Keratinocyte (primary cell): ENCODE results near the gene ZHX3.

ENCODE experiments used
- EZH2 ChIP-seq: IDR thresholded peaks from one replicate; pipeline ENCODE4 v1.6.1; 2012; ENCODE audit warnings: inconsistent platforms, mild to moderate bottlenecking, low read length, moderate library complexity
- TF ChIP-seq, protein P1 (sequence below), 3 experiments: IDR thresholded peaks in 1 of 3; conservative IDR thresholded peaks in 1 of 3; optimal IDR thresholded peaks in 1 of 3; 2 replicates in 2 of 3; 3 replicates in 1 of 3; pipeline versions ENCODE3 to v1.5.1; 2011; ENCODE audit warnings: low read length in 3 of 3, mild to moderate bottlenecking in 3 of 3, moderate library complexity in 2 of 3, control low read depth in 1 of 3, inconsistent platforms in 1 of 3; ENCODE audit not compliant: insufficient read depth in 2 of 3; ENCODE audit errors: extremely low read depth in 1 of 3

DNA sequence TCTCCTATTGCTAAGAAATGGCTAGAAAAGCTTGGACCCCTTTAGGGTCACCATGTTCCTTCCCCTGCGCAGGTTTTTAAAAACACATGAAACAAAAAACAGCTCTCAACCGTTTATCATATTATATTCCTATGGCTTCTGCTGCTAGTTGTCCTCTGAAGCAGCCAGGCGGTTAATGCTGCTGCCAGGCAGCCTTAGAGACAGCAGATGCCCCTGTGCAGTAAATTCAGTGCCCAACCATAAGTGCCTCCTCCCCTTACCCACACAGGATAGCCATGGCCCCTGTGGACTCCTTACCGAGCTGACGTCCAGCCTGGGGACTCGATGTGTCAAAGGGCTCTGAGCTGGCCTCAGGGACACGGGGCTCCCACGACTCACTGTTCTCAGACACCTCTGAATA lies 115.8 kb downstream of the ZHX3 start:
- TF ChIP-seq, protein P1, sequence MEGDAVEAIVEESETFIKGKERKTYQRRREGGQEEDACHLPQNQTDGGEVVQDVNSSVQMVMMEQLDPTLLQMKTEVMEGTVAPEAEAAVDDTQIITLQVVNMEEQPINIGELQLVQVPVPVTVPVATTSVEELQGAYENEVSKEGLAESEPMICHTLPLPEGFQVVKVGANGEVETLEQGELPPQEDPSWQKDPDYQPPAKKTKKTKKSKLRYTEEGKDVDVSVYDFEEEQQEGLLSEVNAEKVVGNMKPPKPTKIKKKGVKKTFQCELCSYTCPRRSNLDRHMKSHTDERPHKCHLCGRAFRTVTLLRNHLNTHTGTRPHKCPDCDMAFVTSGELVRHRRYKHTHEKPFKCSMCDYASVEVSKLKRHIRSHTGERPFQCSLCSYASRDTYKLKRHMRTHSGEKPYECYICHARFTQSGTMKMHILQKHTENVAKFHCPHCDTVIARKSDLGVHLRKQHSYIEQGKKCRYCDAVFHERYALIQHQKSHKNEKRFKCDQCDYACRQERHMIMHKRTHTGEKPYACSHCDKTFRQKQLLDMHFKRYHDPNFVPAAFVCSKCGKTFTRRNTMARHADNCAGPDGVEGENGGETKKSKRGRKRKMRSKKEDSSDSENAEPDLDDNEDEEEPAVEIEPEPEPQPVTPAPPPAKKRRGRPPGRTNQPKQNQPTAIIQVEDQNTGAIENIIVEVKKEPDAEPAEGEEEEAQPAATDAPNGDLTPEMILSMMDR (optimal IDR thresholded peaks at IDR 0.05 in 1 of 3, IDR thresholded peaks at IDR 0.05 in 1 of 3, conservative IDR thresholded peaks at IDR 0.05 in 1 of 3; ENCODE audit: extremely low read depth in 1 of 3, insufficient read depth in 2 of 3, low read length in 3 of 3): no peak
- TF ChIP-seq EZH2: no peak
